ENCODE data around the gene MTMR12.

Gene MTMR12

GRCh38 chr5:32206509-32207354 is 106.0 kb downstream of the MTMR12 start:
- Histone ChIP-seq H3K36me3 (ENCODE audit: control insufficient read depth in 5 of 5, insufficient read depth in 5 of 5, low read length in 5 of 5) (no peaks in the 10 kb centered on the region), H3K9me3 (ENCODE audit: control insufficient read depth in 5 of 5, low read length in 5 of 5) (no peaks in the 10 kb centered on the region), H3K9ac (ENCODE audit: low read length in 5 of 5) (no peak overlapping the region), H3K4me3 (ENCODE audit: low read depth in 1 of 5, low read length in 5 of 5) (no peak overlapping the region), H3K27ac (ENCODE audit: low read depth, low read length) (no peak overlapping the region), H3K4me1 (ENCODE audit: control insufficient read depth in 5 of 5, insufficient read depth in 5 of 5, low read length in 5 of 5) (peaks cover 3 to 34% (median 25%) of the 10 kb centered on the region in 5 donors), H3K27me3 (ENCODE audit: control insufficient read depth in 5 of 5, insufficient read depth in 4 of 5, low read length in 5 of 5) (no peaks in the 10 kb centered on the region)

GRCh38 chr5:32206053-32206452 is 106.7 kb downstream of the MTMR12 start:
- no peaks in the 10 kb centered on the region for H3K27me3 ChIP-seq (ENCODE audit: control insufficient read depth in 5 of 5, insufficient read depth in 4 of 5, low read length in 5 of 5)
- no peaks in the 10 kb centered on the region for H3K36me3 ChIP-seq (ENCODE audit: control insufficient read depth in 5 of 5, insufficient read depth in 5 of 5, low read length in 5 of 5)
- H3K27ac ChIP-seq (ENCODE audit: low read depth, low read length), result no peak overlapping the region
- H3K9ac ChIP-seq (ENCODE audit: low read length in 5 of 5), result no peak overlapping the region
- H3K4me1 ChIP-seq (ENCODE audit: control insufficient read depth in 5 of 5, insufficient read depth in 5 of 5, low read length in 5 of 5), result peaks cover 3 to 41% (median 28%) of the 10 kb centered on the region in 5 donors
- H3K9me3 ChIP-seq (ENCODE audit: control insufficient read depth in 5 of 5, low read length in 5 of 5), result no peaks in the 10 kb centered on the region
- H3K4me3 ChIP-seq (ENCODE audit: low read depth in 1 of 5, low read length in 5 of 5), result no peak overlapping the region

- no peaks in the 10 kb centered on the region for H3K36me3 ChIP-seq (ENCODE audit: control insufficient read depth in 5 of 5, insufficient read depth in 5 of 5, low read length in 5 of 5)
- no peak overlapping the region for H3K4me3 ChIP-seq (ENCODE audit: low read depth in 1 of 5, low read length in 5 of 5)
- H3K9me3 ChIP-seq (ENCODE audit: control insufficient read depth in 5 of 5, low read length in 5 of 5), result no peaks in the 10 kb centered on the region
- peak overlapping the region; percentile 60 for H3K27ac ChIP-seq (ENCODE audit: low read depth, low read length)
- no peak overlapping the region for H3K9ac ChIP-seq (ENCODE audit: low read length in 5 of 5)
- no peaks in the 10 kb centered on the region for H3K27me3 ChIP-seq (ENCODE audit: control insufficient read depth in 5 of 5, insufficient read depth in 4 of 5, low read length in 5 of 5)
- peaks cover 3 to 42% (median 25%) of the 10 kb centered on the region in 5 donors for H3K4me1 ChIP-seq (ENCODE audit: control insufficient read depth in 5 of 5, insufficient read depth in 5 of 5, low read length in 5 of 5)
Observed at GRCh38 chr5:32202394-32202793, 110.3 kb downstream of the MTMR12 start.

GRCh38 chr5:32201122-32201753 is 111.5 kb downstream of the MTMR12 start:
- H3K27me3 ChIP-seq (ENCODE audit: control insufficient read depth in 5 of 5, insufficient read depth in 4 of 5, low read length in 5 of 5), result no peaks in the 10 kb centered on the region
- no peaks in the 10 kb centered on the region for H3K36me3 ChIP-seq (ENCODE audit: control insufficient read depth in 5 of 5, insufficient read depth in 5 of 5, low read length in 5 of 5)
- no peaks in the 10 kb centered on the region for H3K9me3 ChIP-seq (ENCODE audit: control insufficient read depth in 5 of 5, low read length in 5 of 5)
- H3K4me3 ChIP-seq (ENCODE audit: low read depth in 1 of 5, low read length in 5 of 5), result no peak overlapping the region
- peaks cover 3 to 42% (median 25%) of the 10 kb centered on the region in 5 donors for H3K4me1 ChIP-seq (ENCODE audit: control insufficient read depth in 5 of 5, insufficient read depth in 5 of 5, low read length in 5 of 5)
- no peak overlapping the region for H3K9ac ChIP-seq (ENCODE audit: low read length in 5 of 5)
- H3K27ac ChIP-seq (ENCODE audit: low read depth, low read length), result peak overlapping the region; percentile 52

- H3K27ac ChIP-seq (ENCODE audit: low read depth, low read length), result no peak overlapping the region
Observed at GRCh38 chr5:32197032-32197431, 115.7 kb downstream of the MTMR12 start.

GRCh38 chr5:32195265-32195664 is 117.5 kb downstream of the MTMR12 start:
- Histone ChIP-seq H3K9ac (ENCODE audit: low read length in 5 of 5) (no peak overlapping the region), H3K4me3 (ENCODE audit: low read depth in 1 of 5, low read length in 5 of 5) (no peak overlapping the region), H3K4me1 (ENCODE audit: control insufficient read depth in 5 of 5, insufficient read depth in 5 of 5, low read length in 5 of 5) (peaks cover 5 to 11% (median 9%) of the 10 kb centered on the region in 5 donors), H3K27me3 (ENCODE audit: control insufficient read depth in 5 of 5, insufficient read depth in 4 of 5, low read length in 5 of 5) (no peaks in the 10 kb centered on the region), H3K36me3 (ENCODE audit: control insufficient read depth in 5 of 5, insufficient read depth in 5 of 5, low read length in 5 of 5) (no peaks in the 10 kb centered on the region), H3K27ac (ENCODE audit: low read depth, low read length) (no peak overlapping the region), H3K9me3 (ENCODE audit: control insufficient read depth in 5 of 5, low read length in 5 of 5) (no peaks in the 10 kb centered on the region)

More at GRCh38 chr5:32197032-32197431, 115.7 kb downstream of the MTMR12 start:
- Histone ChIP-seq H3K27me3 (ENCODE audit: control insufficient read depth in 5 of 5, insufficient read depth in 4 of 5, low read length in 5 of 5) (no peaks in the 10 kb centered on the region), H3K4me3 (ENCODE audit: low read depth in 1 of 5, low read length in 5 of 5) (no peak overlapping the region), H3K36me3 (ENCODE audit: control insufficient read depth in 5 of 5, insufficient read depth in 5 of 5, low read length in 5 of 5) (no peaks in the 10 kb centered on the region), H3K9me3 (ENCODE audit: control insufficient read depth in 5 of 5, low read length in 5 of 5) (no peaks in the 10 kb centered on the region), H3K9ac (ENCODE audit: low read length in 5 of 5) (no peak overlapping the region), H3K4me1 (ENCODE audit: control insufficient read depth in 5 of 5, insufficient read depth in 5 of 5, low read length in 5 of 5) (peaks cover 5 to 19% (median 13%) of the 10 kb centered on the region in 5 donors)

GRCh38 chr5:32193591-32193990 is 119.1 kb downstream of the MTMR12 start:
- Histone ChIP-seq H3K4me1 (ENCODE audit: control insufficient read depth in 5 of 5, insufficient read depth in 5 of 5, low read length in 5 of 5) (peaks cover 5 to 15% (median 10%) of the 10 kb centered on the region in 5 donors), H3K4me3 (ENCODE audit: low read depth in 1 of 5, low read length in 5 of 5) (peak overlapping the region in 2 of 5 donors; percentile 39 to 44), H3K9ac (ENCODE audit: low read length in 5 of 5) (no peak overlapping the region), H3K27ac (ENCODE audit: low read depth, low read length) (no peak overlapping the region), H3K27me3 (ENCODE audit: control insufficient read depth in 5 of 5, insufficient read depth in 4 of 5, low read length in 5 of 5) (no peaks in the 10 kb centered on the region), H3K9me3 (ENCODE audit: control insufficient read depth in 5 of 5, low read length in 5 of 5) (no peaks in the 10 kb centered on the region), H3K36me3 (ENCODE audit: control insufficient read depth in 5 of 5, insufficient read depth in 5 of 5, low read length in 5 of 5) (no peaks in the 10 kb centered on the region)

- Histone ChIP-seq H3K27ac (ENCODE audit: low read depth, low read length) (no peak overlapping the region), H3K9me3 (ENCODE audit: control insufficient read depth in 5 of 5, low read length in 5 of 5) (peaks cover 0 to 3% (median 0%) of the 10 kb centered on the region in 5 donors), H3K4me3 (ENCODE audit: low read depth in 1 of 5, low read length in 5 of 5) (peak overlapping the region in 2 of 5 donors; percentile 4 to 39), H3K4me1 (ENCODE audit: control insufficient read depth in 5 of 5, insufficient read depth in 5 of 5, low read length in 5 of 5) (peaks cover 5 to 15% (median 10%) of the 10 kb centered on the region in 5 donors), H3K9ac (ENCODE audit: low read length in 5 of 5) (no peak overlapping the region), H3K36me3 (ENCODE audit: control insufficient read depth in 5 of 5, insufficient read depth in 5 of 5, low read length in 5 of 5) (no peaks in the 10 kb centered on the region), H3K27me3 (ENCODE audit: control insufficient read depth in 5 of 5, insufficient read depth in 4 of 5, low read length in 5 of 5) (no peaks in the 10 kb centered on the region)
Observed at GRCh38 chr5:32190095-32190494, 122.6 kb downstream of the MTMR12 start.

GRCh38 chr5:32187675-32188074 is 125.1 kb downstream of the MTMR12 start:
- H3K4me3 ChIP-seq (ENCODE audit: low read depth in 1 of 5, low read length in 5 of 5), result no peak overlapping the region
- no peaks in the 10 kb centered on the region for H3K36me3 ChIP-seq (ENCODE audit: control insufficient read depth in 5 of 5, insufficient read depth in 5 of 5, low read length in 5 of 5)
- H3K9ac ChIP-seq (ENCODE audit: low read length in 5 of 5), result no peak overlapping the region
- peaks cover 0 to 3% (median 0%) of the 10 kb centered on the region in 5 donors for H3K9me3 ChIP-seq (ENCODE audit: control insufficient read depth in 5 of 5, low read length in 5 of 5)
- no peaks in the 10 kb centered on the region for H3K27me3 ChIP-seq (ENCODE audit: control insufficient read depth in 5 of 5, insufficient read depth in 4 of 5, low read length in 5 of 5)
- H3K4me1 ChIP-seq (ENCODE audit: control insufficient read depth in 5 of 5, insufficient read depth in 5 of 5, low read length in 5 of 5), result peaks cover 0 to 7% (median 4%) of the 10 kb centered on the region in 5 donors
- no peak overlapping the region for H3K27ac ChIP-seq (ENCODE audit: low read depth, low read length)

- H3K9me3 ChIP-seq (ENCODE audit: control insufficient read depth in 5 of 5, low read length in 5 of 5), result peaks cover 0 to 1% (median 0%) of the 10 kb centered on the region in 5 donors
- no peaks in the 10 kb centered on the region for H3K36me3 ChIP-seq (ENCODE audit: control insufficient read depth in 5 of 5, insufficient read depth in 5 of 5, low read length in 5 of 5)
- no peak overlapping the region for H3K4me3 ChIP-seq (ENCODE audit: low read depth in 1 of 5, low read length in 5 of 5)
- no peak overlapping the region for H3K27ac ChIP-seq (ENCODE audit: low read depth, low read length)
- no peaks in the 10 kb centered on the region for H3K4me1 ChIP-seq (ENCODE audit: control insufficient read depth in 5 of 5, insufficient read depth in 5 of 5, low read length in 5 of 5)
- no peak overlapping the region for H3K9ac ChIP-seq (ENCODE audit: low read length in 5 of 5)
- no peaks in the 10 kb centered on the region for H3K27me3 ChIP-seq (ENCODE audit: control insufficient read depth in 5 of 5, insufficient read depth in 4 of 5, low read length in 5 of 5)
Observed at GRCh38 chr5:32182463-32183063, 130.2 kb downstream of the MTMR12 start.

Measured in subcutaneous abdominal adipose tissue (tissue), 5 donors.